Measurements from ENCODE around the gene ENPP6.
"Not testable (repeated sequence)": the region's sequence is repeated elsewhere in the genome, so short reads cannot be mapped to it uniquely, and the experiment has no call there.

Gene ENPP6

GRCh38 chr4:184148738-184149637 lies 68.7 kb downstream of the ENPP6 start:
- DNase-seq (ENCODE audit: low read depth), result no peak

- no peak for DNase-seq (ENCODE audit: low read depth)
Observed at GRCh38 chr4:184147858-184148737, 69.6 kb downstream of the ENPP6 start.

- no peak for DNase-seq (ENCODE audit: low read depth)
Observed at GRCh38 chr4:184146951-184147350, 70.7 kb downstream of the ENPP6 start.

GRCh38 chr4:184145596-184145995 lies 72.1 kb downstream of the ENPP6 start:
- DNase-seq (ENCODE audit: low read depth), result no peak

GRCh38 chr4:184143770-184144564 lies 73.7 kb downstream of the ENPP6 start:
- DNase-seq (ENCODE audit: low read depth), result no peak

GRCh38 chr4:184142121-184143000 lies 75.3 kb downstream of the ENPP6 start:
- no peak for DNase-seq (ENCODE audit: low read depth)

GRCh38 chr4:184140901-184141300 lies 76.8 kb downstream of the ENPP6 start:
- not testable (repeated sequence) for DNase-seq (ENCODE audit: low read depth)

GRCh38 chr4:184136525-184136924 lies 81.1 kb downstream of the ENPP6 start:
- DNase-seq (ENCODE audit: low read depth), result no peak

GRCh38 chr4:184126800-184127199 lies 90.9 kb downstream of the ENPP6 start:
- no peak for DNase-seq (ENCODE audit: low read depth)

GRCh38 chr4:184122631-184123408 lies 94.9 kb downstream of the ENPP6 start:
- DNase-seq (ENCODE audit: low read depth), result no peak

- no peak for DNase-seq (ENCODE audit: low read depth)
Observed at GRCh38 chr4:184120549-184121127, 97.0 kb downstream of the ENPP6 start.

GRCh38 chr4:184117662-184118199 lies 99.9 kb downstream of the ENPP6 start:
- DNase-seq (ENCODE audit: low read depth), result no peak

- no peak for DNase-seq (ENCODE audit: low read depth)
Observed at GRCh38 chr4:184115399-184115798, 102.3 kb downstream of the ENPP6 start.

- DNase-seq (ENCODE audit: low read depth), result no peak
Observed at GRCh38 chr4:184114431-184114830, 103.2 kb downstream of the ENPP6 start.

- DNase-seq (ENCODE audit: low read depth), result no peak
Observed at GRCh38 chr4:184112006-184112550, 105.6 kb downstream of the ENPP6 start.

GRCh38 chr4:184111233-184111832 lies 106.3 kb downstream of the ENPP6 start:
- no peak for DNase-seq (ENCODE audit: low read depth)

GRCh38 chr4:184110452-184111224 lies 107.0 kb downstream of the ENPP6 start:
- no peak for DNase-seq (ENCODE audit: low read depth)

- DNase-seq (ENCODE audit: low read depth), result no peak
Observed at GRCh38 chr4:184108006-184108501, 109.6 kb downstream of the ENPP6 start.

All from stimulated activated CD8-positive, alpha-beta memory T cell treated with anti-CD3 and anti-CD28 coated beads, Interleukin-7, amount 100 ng/mL, for 24 hours (primary cell).